ENCODE measurements around the gene KLHL29. TPM values are rescaled to one million over a fixed set of nuclear protein-coding genes. Genes with fewer than 3 reads are reported as not detected.

The KLHL29 gene
- total and polyA plus RNA-seq, 2 experiments from 2014 or later, result 1.9 to 6.4 TPM

DNA sequence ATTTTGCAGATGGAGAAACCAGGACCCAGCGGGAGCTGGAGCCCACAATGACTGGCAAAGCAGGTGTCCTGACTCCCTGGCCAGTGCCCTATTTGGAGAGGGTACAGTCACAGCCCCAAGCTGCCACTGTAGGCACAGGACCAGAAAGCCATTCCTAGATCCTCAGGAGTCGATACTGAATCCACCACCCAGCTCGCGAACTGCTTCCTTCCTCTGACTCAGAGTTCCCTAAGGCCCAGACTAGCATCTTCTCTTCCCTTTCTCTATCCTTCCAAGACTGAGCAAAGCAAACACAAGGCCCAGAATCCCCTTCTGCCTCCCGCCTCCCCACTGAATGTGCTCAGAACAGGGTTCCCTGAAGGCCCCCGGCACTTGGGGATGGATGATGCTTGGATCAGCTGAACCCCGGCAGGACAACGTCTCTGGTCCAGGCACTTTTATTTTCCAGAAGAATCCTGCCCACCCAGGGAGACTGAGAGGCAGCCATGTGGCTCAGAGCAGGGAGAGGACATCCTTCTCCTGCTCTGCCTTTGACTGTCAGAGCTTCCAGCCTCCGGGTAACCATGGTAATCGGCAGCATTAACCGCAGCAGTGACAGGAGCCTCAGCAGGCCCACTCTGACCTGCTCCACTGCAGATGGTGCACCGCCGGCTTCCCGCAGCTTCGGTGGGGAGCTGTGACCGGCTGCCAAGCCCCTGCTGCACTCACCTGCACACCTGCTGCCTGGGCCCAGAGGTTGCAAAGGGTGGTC lies 34.8 kb upstream of the KLHL29 start:
- Histone ChIP-seq H3K36me3 (ENCODE audit: low read depth) (no peaks in the 10 kb centered on the region), H2AFZ (no peak overlapping the region), H3K9ac (no peak overlapping the region), H3K4me2 (ENCODE audit: unreplicated experiment) (no peak overlapping the region), H3F3A (ENCODE audit: insufficient read depth) (no peaks in the 10 kb centered on the region), H4K20me1 (ENCODE audit: insufficient read depth) (no peaks in the 10 kb centered on the region), H3K9me2 (ENCODE audit: insufficient read depth) (no peaks in the 10 kb centered on the region), H3K4me1 (ENCODE audit: insufficient read depth) (peaks cover 4% of the 10 kb centered on the region; the same call in 1 of the 2 replicates), H3K27me3 (replicated peaks; ENCODE audit: insufficient read depth) (peaks cover 8% of the 10 kb centered on the region), H3K9me3 (ENCODE audit: low read depth) (no peaks in the 10 kb centered on the region), H3K27ac (no peak overlapping the region), H3K4me3 (no peak overlapping the region), H3K79me2 (ENCODE audit: insufficient read depth) (no peaks in the 10 kb centered on the region)
- DNase-seq, result peak; percentile 29
- 80 to 87% methylated on average over 15 to 16 of the region's 16 CpGs for WGBS, 2 experiments (ENCODE audit: low coverage in 1 of 2, low lambda C conversion rate in 2 of 2, missing lambda C conversion rate in 2 of 2)
- TF ChIP-seq EZH2phosphoT487 (IDR thresholded peaks at IDR 0.05; ENCODE audit: insufficient read depth, low read depth) (no peak), EZH2 (IDR thresholded peaks at IDR 0.05; ENCODE audit: insufficient read depth, poor library complexity, severe bottlenecking) (no peak)
- in situ Hi-C loops (cut with MboI), result no loop called here

- H4K20me1 ChIP-seq (ENCODE audit: insufficient read depth), result no peaks in the 10 kb centered on the region
- H3K27ac ChIP-seq, result no peak overlapping the region
- H3K79me2 ChIP-seq (ENCODE audit: insufficient read depth), result no peaks in the 10 kb centered on the region
- in situ Hi-C loops (cut with MboI), result no loop called here
- H3K4me3 ChIP-seq, result peak overlapping the region; percentile 10; the same call in 1 of the 2 replicates
- H3K4me1 ChIP-seq (ENCODE audit: insufficient read depth), result peaks cover 4% of the 10 kb centered on the region; the same call in 1 of the 2 replicates
- 0 out of 2 replicates have a peak, but pooled peaks cover 3% of the 10 kb centered on the region for H3K27me3 ChIP-seq (replicated peaks; ENCODE audit: insufficient read depth)
- no peak for DNase-seq
- WGBS, 2 experiments (ENCODE audit: low coverage in 1 of 2, low lambda C conversion rate in 2 of 2, missing lambda C conversion rate in 2 of 2), result 81 to 88% methylated on average over 8 of the region's 8 CpGs
- no peak overlapping the region for H3K4me2 ChIP-seq (ENCODE audit: unreplicated experiment)
- TF ChIP-seq EZH2 (IDR thresholded peaks at IDR 0.05; ENCODE audit: insufficient read depth, poor library complexity, severe bottlenecking), result no peak
- TF ChIP-seq EZH2phosphoT487 (IDR thresholded peaks at IDR 0.05; ENCODE audit: insufficient read depth, low read depth), result no peak
- H3F3A ChIP-seq (ENCODE audit: insufficient read depth), result no peaks in the 10 kb centered on the region
- no peaks in the 10 kb centered on the region for H3K36me3 ChIP-seq (ENCODE audit: low read depth)
- H3K9me3 ChIP-seq (ENCODE audit: low read depth), result no peaks in the 10 kb centered on the region
- no peaks in the 10 kb centered on the region for H3K9me2 ChIP-seq (ENCODE audit: insufficient read depth)
- peak overlapping the region; percentile 81 for H2AFZ ChIP-seq
- no peak overlapping the region for H3K9ac ChIP-seq
Measured at GRCh38 chr2:23350792-23351355, 34.1 kb upstream of the KLHL29 start.

DNA sequence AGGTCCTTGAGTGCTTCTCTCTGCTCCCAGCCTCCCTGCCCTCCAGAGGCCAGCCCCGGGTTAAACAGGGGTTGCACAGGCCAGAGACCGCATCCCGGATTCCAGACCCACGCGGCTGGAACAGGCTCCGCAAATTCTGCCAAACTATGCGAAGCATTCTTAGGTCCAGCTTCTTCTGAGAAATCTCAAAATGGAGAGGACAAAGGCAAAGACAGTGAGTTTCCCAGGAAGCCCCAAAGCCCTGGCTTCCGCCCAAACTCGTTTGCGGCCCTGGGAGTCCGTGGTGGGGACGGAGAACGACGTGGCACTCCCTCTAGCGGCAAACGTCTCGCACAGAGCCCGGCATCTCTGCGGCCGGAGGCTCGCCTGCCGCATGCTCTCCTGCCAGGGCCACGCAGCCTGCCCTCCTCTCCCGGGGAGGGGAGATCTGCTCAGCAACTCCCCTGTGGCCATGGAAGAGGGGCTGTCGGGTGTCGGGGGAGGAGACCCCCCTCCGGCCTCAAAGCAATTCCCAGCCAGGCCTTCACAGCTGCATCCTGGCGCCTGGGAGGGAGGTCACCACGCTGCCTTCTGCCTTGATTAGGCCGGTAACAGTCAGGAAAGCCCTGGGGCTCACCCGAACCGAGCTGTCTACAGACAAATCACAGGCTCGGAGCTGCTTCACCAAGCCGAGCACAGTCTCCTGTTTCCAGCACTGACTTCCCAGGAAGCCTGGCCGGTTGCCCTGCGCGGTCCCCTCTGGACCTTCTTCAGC lies 33.4 kb upstream of the KLHL29 start:
- Histone ChIP-seq H3K9me3 (ENCODE audit: low read depth) (no peaks in the 10 kb centered on the region), H3K27me3 (replicated peaks; ENCODE audit: insufficient read depth) (0 out of 2 replicates have a peak, but pooled peaks cover 3% of the 10 kb centered on the region), H3K9ac (no peak overlapping the region), H3K36me3 (ENCODE audit: low read depth) (no peaks in the 10 kb centered on the region), H3K27ac (no peak overlapping the region), H3F3A (ENCODE audit: insufficient read depth) (no peaks in the 10 kb centered on the region), H3K4me1 (ENCODE audit: insufficient read depth) (peaks cover 4% of the 10 kb centered on the region; the same call in 1 of the 2 replicates), H3K79me2 (ENCODE audit: insufficient read depth) (no peaks in the 10 kb centered on the region), H3K4me3 (peak overlapping the region; percentile 10; the same call in 1 of the 2 replicates), H3K9me2 (ENCODE audit: insufficient read depth) (no peaks in the 10 kb centered on the region), H3K4me2 (ENCODE audit: unreplicated experiment) (peak overlapping the region; percentile 58), H4K20me1 (ENCODE audit: insufficient read depth) (no peaks in the 10 kb centered on the region), H2AFZ (peak overlapping the region; percentile 81)
- in situ Hi-C loops (cut with MboI), result no loop called here
- WGBS, 2 experiments (ENCODE audit: low coverage in 1 of 2, low lambda C conversion rate in 2 of 2, missing lambda C conversion rate in 2 of 2), result 17 to 18% methylated on average over 33 to 37 of the region's 37 CpGs
- TF ChIP-seq EZH2phosphoT487 (IDR thresholded peaks at IDR 0.05; ENCODE audit: insufficient read depth, low read depth), result no peak
- TF ChIP-seq EZH2 (IDR thresholded peaks at IDR 0.05; ENCODE audit: insufficient read depth, poor library complexity, severe bottlenecking), result no peak
- peak; percentile 93 for DNase-seq

- WGBS, 2 experiments (ENCODE audit: low coverage in 1 of 2, low lambda C conversion rate in 2 of 2, missing lambda C conversion rate in 2 of 2), result 74 to 83% methylated on average over 6 of the region's 6 CpGs
- Histone ChIP-seq H3K9ac (no peak overlapping the region), H3K27me3 (replicated peaks; ENCODE audit: insufficient read depth) (0 out of 2 replicates have a peak, but pooled peaks cover 3% of the 10 kb centered on the region), H3K4me3 (no peak overlapping the region), H3K4me1 (ENCODE audit: insufficient read depth) (peaks cover 4% of the 10 kb centered on the region; the same call in 1 of the 2 replicates), H3K36me3 (ENCODE audit: low read depth) (no peaks in the 10 kb centered on the region), H2AFZ (no peak overlapping the region), H3F3A (ENCODE audit: insufficient read depth) (no peaks in the 10 kb centered on the region), H3K4me2 (ENCODE audit: unreplicated experiment) (no peak overlapping the region), H3K79me2 (ENCODE audit: insufficient read depth) (no peaks in the 10 kb centered on the region), H3K27ac (no peak overlapping the region), H3K9me3 (ENCODE audit: low read depth) (no peaks in the 10 kb centered on the region), H3K9me2 (ENCODE audit: insufficient read depth) (no peaks in the 10 kb centered on the region), H4K20me1 (ENCODE audit: insufficient read depth) (no peaks in the 10 kb centered on the region)
- TF ChIP-seq EZH2phosphoT487 (IDR thresholded peaks at IDR 0.05; ENCODE audit: insufficient read depth, low read depth) (no peak), EZH2 (IDR thresholded peaks at IDR 0.05; ENCODE audit: insufficient read depth, poor library complexity, severe bottlenecking) (no peak)
- DNase-seq, result no peak
- in situ Hi-C loops (cut with MboI), result no loop called here
Measured at GRCh38 chr2:23354554-23354953, 30.4 kb upstream of the KLHL29 start.

All from GM23248 (cell line).